Skeletal muscle cell (primary cell): Measurements from ENCODE around the gene TRDMT1.

Source experiments
- DNase-seq: peaks from one replicate; pipeline ENCODE4 v3.0.0-alpha.2; 2010; ENCODE audit warnings: low read depth
- H3K4me3 ChIP-seq: 2 replicates; pipeline ENCODE4 v1.5.1; 2011; ENCODE audit warnings: low read depth, mild to moderate bottlenecking, control low read depth, low read length, moderate library complexity

TRDMT1 gene

DNA sequence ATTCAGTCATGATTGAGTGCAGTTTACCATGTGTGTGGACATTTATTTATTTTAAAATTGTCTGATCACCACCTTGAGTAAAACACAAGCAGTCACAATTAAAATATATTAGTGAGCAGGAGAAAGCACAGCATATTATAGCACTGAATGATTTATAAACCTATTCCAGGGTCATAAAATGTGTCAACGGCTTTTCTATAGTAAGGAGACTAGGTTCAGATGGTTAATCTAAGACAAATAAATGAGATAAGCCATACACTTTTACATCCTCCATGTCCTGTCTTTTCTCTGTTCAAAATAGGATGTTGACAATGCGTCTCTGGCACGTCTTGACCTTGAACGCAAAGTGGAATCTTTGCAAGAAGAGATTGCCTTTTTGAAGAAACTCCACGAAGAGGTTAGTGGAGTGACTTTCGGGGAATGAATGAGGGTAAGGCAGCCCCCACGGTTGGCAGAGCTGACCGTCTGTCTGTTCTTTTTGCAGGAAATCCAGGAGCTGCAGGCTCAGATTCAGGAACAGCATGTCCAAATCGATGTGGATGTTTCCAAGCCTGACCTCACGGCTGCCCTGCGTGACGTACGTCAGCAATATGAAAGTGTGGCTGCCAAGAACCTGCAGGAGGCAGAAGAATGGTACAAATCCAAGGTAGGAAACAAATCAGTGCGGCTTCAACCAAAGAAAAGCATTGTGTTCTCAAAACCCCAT lies 32.0 kb upstream of the TRDMT1 start:
- peak overlapping the region; percentile 97 for H3K4me3 ChIP-seq
- DNase-seq: no peak

DNA sequence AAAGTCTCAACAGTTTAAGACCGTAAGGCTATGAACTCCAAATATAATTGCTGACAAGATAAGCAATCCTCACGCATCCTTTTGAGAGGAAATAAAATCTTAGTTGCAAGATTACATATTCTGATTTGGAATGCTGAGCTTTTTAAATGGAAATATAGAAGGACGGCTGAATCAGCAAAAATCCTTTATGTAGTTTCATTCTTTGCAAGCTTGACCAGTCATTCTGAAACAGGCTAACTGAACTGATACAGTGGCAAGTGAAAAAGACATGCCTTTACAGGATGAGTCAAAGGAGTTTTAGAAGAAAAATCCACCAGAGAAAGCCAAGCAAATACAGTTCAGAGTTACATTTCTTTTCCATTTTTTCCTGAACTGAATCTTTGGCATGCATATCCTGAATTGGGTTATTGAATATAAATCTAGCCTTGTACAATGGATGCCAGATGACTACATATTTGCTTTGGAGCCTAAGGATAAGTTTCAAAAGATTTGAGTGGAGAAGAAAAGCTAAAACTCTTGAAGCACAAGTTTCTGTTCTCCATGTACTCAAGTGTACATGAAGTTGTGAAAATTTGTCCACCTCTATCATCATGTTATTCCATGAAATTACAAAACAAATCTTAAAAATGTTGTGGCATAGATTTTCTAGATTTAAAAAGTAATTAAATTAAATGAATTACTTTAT lies 30.9 kb upstream of the TRDMT1 start:
- no peak for DNase-seq
- peak overlapping the region; percentile 97 for H3K4me3 ChIP-seq

DNA sequence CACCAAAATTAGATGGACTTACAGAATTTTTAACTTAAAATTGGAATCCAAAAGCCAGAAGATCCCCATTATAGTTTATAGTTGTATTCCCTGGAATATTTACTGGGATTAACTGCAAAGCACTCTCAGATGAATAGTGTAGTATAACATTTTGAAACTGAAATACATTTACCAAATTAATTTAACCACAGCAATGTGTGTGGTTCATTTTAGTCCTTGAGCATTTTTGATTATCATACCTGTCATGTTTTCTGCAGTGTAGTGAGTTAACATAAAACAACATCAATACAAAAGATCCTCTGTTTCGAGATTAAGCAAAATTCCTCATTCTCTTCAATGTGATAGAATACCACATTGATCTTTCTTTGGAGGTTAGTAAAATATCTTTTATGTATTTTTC lies 30.3 kb upstream of the TRDMT1 start:
- no peak for DNase-seq
- peak overlapping the region; percentile 97 for H3K4me3 ChIP-seq

GRCh38 chr10:17229967-17230682 lies 28.7 kb upstream of the TRDMT1 start:
- peak overlapping the region; percentile 97 for H3K4me3 ChIP-seq
- no peak for DNase-seq

- H3K4me3 ChIP-seq: peak overlapping the region; percentile 97
- DNase-seq: no peak
Measured at GRCh38 chr10:17229717-17229966, 28.2 kb upstream of the TRDMT1 start.

GRCh38 chr10:17229016-17229716 lies 27.7 kb upstream of the TRDMT1 start:
- peak; percentile 77 for DNase-seq

DNA sequence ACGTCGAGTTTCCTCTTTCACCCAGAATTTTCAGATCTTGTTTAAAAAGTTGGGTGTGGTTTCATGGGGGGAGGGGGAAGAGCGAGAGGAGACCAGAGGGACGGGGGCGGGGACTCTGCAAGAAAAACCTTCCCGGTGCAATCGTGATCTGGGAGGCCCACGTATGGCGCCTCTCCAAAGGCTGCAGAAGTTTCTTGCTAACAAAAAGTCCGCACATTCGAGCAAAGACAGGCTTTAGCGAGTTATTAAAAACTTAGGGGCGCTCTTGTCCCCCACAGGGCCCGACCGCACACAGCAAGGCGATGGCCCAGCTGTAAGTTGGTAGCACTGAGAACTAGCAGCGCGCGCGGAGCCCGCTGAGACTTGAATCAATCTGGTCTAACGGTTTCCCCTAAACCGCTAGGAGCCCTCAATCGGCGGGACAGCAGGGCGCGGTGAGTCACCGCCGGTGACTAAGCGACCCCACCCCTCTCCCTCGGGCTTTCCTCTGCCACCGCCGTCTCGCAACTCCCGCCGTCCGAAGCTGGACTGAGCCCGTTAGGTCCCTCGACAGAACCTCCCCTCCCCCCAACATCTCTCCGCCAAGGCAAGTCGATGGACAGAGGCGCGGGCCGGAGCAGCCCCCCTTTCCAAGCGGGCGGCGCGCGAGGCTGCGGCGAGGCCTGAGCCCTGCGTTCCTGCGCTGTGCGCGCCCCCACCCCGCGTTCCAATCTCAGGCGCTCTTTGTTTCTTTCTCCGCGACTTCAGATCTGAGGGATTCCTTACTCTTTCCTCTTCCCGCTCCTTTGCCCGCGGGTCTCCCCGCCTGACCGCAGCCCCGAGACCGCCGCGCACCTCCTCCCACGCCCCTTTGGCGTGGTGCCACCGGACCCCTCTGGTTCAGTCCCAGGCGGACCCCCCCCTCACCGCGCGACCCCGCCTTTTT lies 26.9 kb upstream of the TRDMT1 start, which contains the start of gene VIM:
Gene VIM (plus strand): TSS at position 151 of the 925 bp plus-strand sequence. CDS start 1,182 bp downstream, outside the sequence.
- H3K4me3 ChIP-seq: peak within 1 kb of the TSS; percentile 97
- DNase-seq: peak; percentile 87

More at GRCh38 chr10:17229016-17229716, 27.7 kb upstream of the TRDMT1 start:
- H3K4me3 ChIP-seq: peak overlapping the region; percentile 97

- H3K4me3 ChIP-seq: peak overlapping the region; percentile 97
- DNase-seq: no peak
Measured at GRCh38 chr10:17227367-17228090, 26.1 kb upstream of the TRDMT1 start.

DNA sequence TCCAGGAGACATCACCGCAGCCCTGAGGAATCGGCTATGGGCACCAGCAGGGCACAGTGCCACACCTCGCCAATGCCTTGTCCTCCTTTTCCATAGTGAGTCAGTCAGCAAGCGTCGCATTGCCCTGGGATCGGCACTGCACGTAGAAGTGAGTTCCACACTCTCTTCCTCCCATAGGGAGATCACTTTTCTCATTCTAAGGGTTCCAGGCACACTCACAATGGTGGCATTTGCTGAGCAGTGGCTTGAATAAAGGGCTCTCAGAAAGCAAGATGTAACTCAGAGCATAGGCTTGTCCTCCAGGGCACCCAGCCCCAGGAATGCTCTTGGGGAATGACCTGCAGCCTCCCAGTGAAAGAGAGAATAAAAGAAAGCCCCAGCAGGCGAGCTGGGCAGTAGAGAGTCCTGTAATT lies 25.4 kb upstream of the TRDMT1 start:
- no peak for DNase-seq
- H3K4me3 ChIP-seq: peak overlapping the region; percentile 5

- no peak for DNase-seq
Measured at GRCh38 chr10:17225808-17226207, 24.3 kb upstream of the TRDMT1 start.

GRCh38 chr10:17222329-17222728 lies 20.9 kb upstream of the TRDMT1 start:
- DNase-seq: no peak
- no peak overlapping the region for H3K4me3 ChIP-seq

More at GRCh38 chr10:17225808-17226207, 24.3 kb upstream of the TRDMT1 start:
- no peak overlapping the region for H3K4me3 ChIP-seq

DNA sequence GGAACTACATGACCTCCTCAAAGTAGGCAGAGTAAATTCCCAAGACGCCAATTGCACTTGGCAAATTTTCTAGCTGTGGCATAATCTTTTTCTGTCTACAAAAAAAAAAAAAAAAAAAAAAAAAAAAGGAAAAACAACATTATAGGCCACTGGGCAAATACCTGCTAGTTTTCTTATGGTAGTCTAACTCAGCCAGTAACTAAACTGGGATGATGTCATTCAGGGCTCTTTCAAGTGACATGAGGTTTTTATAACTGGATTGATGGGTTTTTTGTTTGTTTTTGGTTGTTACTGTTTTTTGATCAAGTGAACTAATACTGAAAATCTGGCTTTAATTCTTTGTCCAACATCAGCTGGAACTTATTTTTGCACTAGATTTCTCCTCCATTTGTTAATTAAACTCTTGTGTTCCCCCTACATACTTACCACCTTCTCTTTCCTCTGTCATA lies 19.2 kb upstream of the TRDMT1 start:
- no peak overlapping the region for H3K4me3 ChIP-seq
- DNase-seq: no peak

GRCh38 chr10:17219024-17219423 lies 17.6 kb upstream of the TRDMT1 start:
- no peak for DNase-seq
- no peak overlapping the region for H3K4me3 ChIP-seq

- no peak overlapping the region for H3K4me3 ChIP-seq
- DNase-seq: no peak
Measured at GRCh38 chr10:17217631-17218232, 16.3 kb upstream of the TRDMT1 start.

GRCh38 chr10:17216901-17217395 lies 15.5 kb upstream of the TRDMT1 start:
- no peak overlapping the region for H3K4me3 ChIP-seq
- no peak for DNase-seq

DNA sequence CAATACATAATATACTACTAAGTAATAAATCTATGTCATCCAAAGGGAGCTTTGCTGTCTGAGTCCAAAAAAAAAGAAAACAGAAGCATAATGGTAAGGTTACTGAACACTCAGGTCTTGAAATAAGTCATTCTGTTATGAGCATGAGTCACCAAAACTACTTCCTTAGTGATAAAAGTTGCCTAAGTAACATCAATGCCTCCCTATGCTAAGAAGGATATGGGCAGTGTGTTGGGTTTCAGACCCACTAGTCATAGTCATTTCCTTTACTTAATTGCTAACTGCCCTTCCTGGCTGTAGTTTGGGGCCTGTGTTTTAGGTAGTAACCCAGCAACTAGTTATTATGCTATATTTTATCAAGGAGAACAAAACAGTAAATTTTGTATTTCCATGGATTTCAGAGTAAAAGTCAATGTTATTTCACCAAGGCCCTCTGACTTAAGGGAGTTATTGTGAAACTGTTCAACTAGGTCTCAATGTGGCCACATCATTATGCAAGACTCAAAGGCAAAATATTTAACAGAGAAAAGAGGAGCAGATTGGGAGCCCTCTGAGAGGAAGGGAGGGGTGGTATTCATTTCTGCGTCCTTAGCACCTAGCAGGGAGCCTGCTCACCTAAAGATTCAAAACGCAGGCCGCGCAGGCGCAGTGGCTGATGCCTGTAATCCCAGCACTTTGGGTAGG lies 14.9 kb upstream of the TRDMT1 start:
- H3K4me3 ChIP-seq: no peak overlapping the region
- peak; percentile 94 for DNase-seq

- DNase-seq: no peak
- H3K4me3 ChIP-seq: peak overlapping the region; percentile 26
Measured at GRCh38 chr10:17215782-17216122, 14.3 kb upstream of the TRDMT1 start.
